ENCODE data around the gene MS4A13.
"Not testable (repeated sequence)": the region's sequence is repeated elsewhere in the genome, so short reads cannot be mapped to it uniquely, and the experiment has no call there.

MS4A13 gene

DNA sequence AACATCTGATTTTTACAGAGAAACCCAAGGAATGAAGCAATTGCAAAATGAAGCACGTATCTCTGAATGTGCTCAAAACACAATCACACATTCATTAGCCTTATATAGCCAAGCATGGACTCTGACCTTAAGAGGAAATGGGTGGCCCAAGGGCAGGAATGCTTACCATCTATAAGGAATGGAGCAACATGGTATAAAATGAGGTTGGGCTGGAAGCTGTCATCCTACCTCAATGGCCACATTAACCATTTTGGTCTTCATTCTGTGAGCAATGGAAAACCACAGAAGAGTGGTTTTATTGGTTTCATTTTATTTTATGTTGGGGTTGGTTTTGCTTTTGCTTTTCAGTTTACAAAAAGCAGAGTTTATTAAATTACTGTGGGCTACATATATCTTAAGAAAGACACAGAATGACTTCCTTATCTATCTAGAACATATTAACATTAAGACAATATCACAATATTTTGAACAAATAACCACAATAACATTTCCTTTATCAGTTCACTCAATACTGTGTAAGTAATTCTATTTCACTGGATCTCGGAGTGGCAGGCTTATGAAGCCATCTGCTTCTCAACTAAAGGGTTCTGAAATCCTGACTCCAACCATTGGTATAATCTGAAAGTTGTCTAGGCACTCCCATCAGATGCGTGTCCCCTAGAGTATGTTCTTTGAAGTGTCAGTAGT, 10.8 kb upstream of the MS4A13 start:
- TF ChIP-seq, protein P1, sequence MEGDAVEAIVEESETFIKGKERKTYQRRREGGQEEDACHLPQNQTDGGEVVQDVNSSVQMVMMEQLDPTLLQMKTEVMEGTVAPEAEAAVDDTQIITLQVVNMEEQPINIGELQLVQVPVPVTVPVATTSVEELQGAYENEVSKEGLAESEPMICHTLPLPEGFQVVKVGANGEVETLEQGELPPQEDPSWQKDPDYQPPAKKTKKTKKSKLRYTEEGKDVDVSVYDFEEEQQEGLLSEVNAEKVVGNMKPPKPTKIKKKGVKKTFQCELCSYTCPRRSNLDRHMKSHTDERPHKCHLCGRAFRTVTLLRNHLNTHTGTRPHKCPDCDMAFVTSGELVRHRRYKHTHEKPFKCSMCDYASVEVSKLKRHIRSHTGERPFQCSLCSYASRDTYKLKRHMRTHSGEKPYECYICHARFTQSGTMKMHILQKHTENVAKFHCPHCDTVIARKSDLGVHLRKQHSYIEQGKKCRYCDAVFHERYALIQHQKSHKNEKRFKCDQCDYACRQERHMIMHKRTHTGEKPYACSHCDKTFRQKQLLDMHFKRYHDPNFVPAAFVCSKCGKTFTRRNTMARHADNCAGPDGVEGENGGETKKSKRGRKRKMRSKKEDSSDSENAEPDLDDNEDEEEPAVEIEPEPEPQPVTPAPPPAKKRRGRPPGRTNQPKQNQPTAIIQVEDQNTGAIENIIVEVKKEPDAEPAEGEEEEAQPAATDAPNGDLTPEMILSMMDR (IDR thresholded peaks at IDR 0.05; ENCODE audit: low read depth, low read length), result no peak
- no peak for DNase-seq

DNA sequence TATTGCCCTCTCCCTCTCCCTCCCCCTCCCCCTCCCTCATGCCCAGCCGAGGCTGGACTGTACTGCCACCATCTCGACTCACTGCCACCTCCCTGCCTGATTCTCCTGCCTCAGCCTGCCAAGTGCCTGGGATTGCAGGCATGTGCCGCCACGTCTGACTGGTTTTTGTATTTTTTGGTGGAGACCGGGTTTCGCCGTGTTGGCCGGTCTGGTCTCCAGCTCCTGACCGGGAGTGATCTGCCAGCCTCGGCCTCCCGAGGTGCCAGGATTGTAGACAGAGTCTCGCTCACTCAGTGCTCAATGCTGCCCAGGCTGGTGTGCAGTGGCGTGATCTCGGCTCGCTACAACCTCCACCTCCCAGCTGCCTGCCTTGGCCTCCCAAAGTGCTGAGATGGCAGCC, 5.6 kb upstream of the MS4A13 start:
- H3K9me3 ChIP-seq; DNase-seq; H3K36me3 ChIP-seq; H3K4me1 ChIP-seq; H3K4me3 ChIP-seq (ENCODE audit: low read depth, low read length); H3K27me3 ChIP-seq: not testable (repeated sequence)

More for the DNA sequence above, 10.8 kb upstream of the MS4A13 start:
- H3K36me3 ChIP-seq, result no peaks in the 10 kb centered on the region
- H3K4me3 ChIP-seq (ENCODE audit: low read depth, low read length), result no peak overlapping the region
- no peaks in the 10 kb centered on the region for H3K27me3 ChIP-seq
- H3K4me1 ChIP-seq, result no peaks in the 10 kb centered on the region
- H3K9me3 ChIP-seq, result no peaks in the 10 kb centered on the region

DNA sequence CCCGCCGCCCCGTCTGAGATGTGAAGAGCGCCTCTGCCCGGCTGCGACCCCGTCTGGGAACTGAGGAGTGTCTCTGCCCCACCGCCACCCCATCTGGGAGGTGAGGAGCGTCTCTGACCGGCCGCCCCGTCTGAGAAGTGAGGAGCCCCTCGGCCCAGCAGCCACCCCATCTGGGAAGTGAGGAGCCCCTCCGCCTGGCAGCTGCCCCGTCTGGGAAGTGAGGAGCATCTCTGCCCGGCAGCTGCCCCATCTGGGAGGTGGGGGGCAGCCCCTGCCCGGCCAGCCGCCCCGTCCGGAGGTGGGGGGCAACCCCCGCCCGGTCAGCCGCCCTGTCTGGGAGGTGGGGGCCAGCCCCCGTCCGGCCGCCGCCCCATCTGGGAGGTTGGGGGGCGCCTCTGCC, 5.0 kb upstream of the MS4A13 start:
- H3K36me3 ChIP-seq; H3K4me3 ChIP-seq (ENCODE audit: low read depth, low read length); DNase-seq; H3K27me3 ChIP-seq; H3K9me3 ChIP-seq; H3K4me1 ChIP-seq: not testable (repeated sequence)

GRCh38 chr11:60511393-60511792, 3.8 kb upstream of the MS4A13 start:
- no peak for DNase-seq
- Histone ChIP-seq H3K27me3 (no peaks in the 10 kb centered on the region), H3K36me3 (no peaks in the 10 kb centered on the region), H3K4me3 (ENCODE audit: low read depth, low read length) (no peak overlapping the region), H3K9me3 (no peaks in the 10 kb centered on the region), H3K4me1 (no peaks in the 10 kb centered on the region)
- TF ChIP-seq, protein P1 (IDR thresholded peaks at IDR 0.05; ENCODE audit: low read depth, low read length), result no peak

DNA sequence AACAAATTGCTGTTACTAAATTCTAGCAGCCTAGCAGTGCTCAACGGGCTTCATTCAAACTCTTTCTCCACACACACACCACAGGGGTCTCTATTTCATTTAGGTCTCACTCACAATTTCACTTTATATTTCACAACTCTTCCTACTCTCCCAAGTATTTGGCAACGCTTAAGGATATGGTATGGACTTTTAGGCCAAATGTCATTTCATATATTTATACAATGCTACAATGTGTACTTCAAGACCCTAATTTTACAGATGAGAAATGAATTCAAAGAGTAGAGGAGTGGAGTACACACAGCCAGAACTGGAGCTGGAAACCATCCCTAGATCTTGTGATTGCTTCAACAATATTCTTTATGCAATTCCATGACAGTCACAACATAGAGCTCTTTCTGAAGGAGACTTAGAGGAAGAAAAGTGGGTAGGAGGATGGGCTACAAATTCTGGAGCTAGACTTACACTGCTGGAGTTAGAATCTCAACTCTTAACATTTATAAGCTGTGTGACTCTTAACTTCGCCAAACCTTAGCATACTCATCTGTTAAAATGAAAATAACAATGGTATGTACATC, 2.5 kb upstream of the MS4A13 start:
- no peaks in the 10 kb centered on the region for H3K9me3 ChIP-seq
- no peaks in the 10 kb centered on the region for H3K36me3 ChIP-seq
- no peak for DNase-seq
- no peak overlapping the region for H3K4me3 ChIP-seq (ENCODE audit: low read depth, low read length)
- no peaks in the 10 kb centered on the region for H3K4me1 ChIP-seq
- H3K27me3 ChIP-seq, result no peaks in the 10 kb centered on the region
- TF ChIP-seq, protein P1 (IDR thresholded peaks at IDR 0.05; ENCODE audit: low read depth, low read length), result no peak

DNA sequence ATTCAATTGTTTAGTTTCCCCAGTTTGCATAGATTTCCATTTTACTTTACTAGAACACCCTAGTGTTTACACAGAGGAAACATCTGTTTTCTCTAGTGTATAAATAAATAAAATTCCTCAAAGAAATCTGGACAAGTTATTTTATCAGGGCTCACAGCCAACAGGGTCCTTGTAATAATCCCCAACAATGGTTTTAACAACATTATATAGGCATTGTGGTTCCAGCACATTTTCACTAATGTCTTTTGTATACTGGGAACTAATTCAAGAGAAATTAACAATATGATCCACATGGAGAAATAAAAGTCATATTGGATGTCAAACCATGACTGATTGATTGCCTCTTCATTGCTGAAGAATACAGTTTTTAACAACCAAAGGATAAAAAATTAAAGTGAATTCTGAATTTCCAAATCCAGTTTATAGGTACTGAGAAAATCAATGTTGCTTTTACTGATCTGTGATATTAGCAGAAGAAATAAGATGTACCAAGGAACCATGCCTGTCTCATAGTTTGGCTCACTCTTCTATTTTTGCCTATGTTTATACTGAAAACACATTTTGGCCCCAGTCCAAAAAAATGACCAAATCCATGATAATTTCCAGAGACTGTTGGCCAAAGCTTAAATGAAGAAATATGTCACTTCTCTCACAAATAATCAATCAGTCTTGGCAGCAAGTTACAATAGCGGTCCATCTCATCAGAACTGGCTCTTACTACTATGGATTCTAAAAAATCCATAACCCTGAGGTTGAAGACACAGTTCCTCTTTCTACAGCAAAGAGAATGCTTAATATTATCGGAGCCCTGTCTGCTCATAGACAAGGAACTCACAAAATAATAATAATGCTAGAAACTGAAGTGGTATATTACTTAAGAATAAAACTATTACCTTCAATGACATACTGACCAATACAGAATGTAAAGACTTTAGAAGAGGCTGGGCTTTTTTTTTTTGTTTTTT, 1.4 kb upstream of the MS4A13 start:
- DNase-seq, result no peak
- Histone ChIP-seq H3K9me3 (no peaks in the 10 kb centered on the region), H3K4me3 (ENCODE audit: low read depth, low read length) (no peak overlapping the region), H3K36me3 (no peaks in the 10 kb centered on the region), H3K4me1 (no peaks in the 10 kb centered on the region), H3K27me3 (no peaks in the 10 kb centered on the region)
- TF ChIP-seq, protein P1 (IDR thresholded peaks at IDR 0.05; ENCODE audit: low read depth, low read length), result no peak

GRCh38 chr11:60528465-60528864, 13.3 kb downstream of the MS4A13 start:
- Histone ChIP-seq H3K9me3 (no peaks in the 10 kb centered on the region), H3K27me3 (no peaks in the 10 kb centered on the region), H3K4me3 (ENCODE audit: low read depth, low read length) (no peak overlapping the region), H3K4me1 (no peaks in the 10 kb centered on the region), H3K36me3 (no peaks in the 10 kb centered on the region)
- TF ChIP-seq, protein P1 (IDR thresholded peaks at IDR 0.05; ENCODE audit: low read depth, low read length), result no peak
- DNase-seq, result no peak

Measured in BE2C (cell line).